HepG2 (cell line): ENCODE results near the gene MST1R. TPM values are rescaled to one million over a fixed set of nuclear protein-coding genes. Genes with fewer than 3 reads are reported as not detected.

Experiments used
- CTCF ChIP-seq: sonication (generic); formaldehyde crosslinking; IDR thresholded peaks from 2 replicates; pipeline ENCODE4 v1.5.0; 2020; ENCODE audit warnings: mild to moderate bottlenecking, missing genetic modification reagents, moderate library complexity
- FOXA3 ChIP-seq: IDR thresholded peaks from 2 replicates; pipeline ENCODE4 v1.6.1; 2016; ENCODE audit warnings: missing genetic modification reagents, missing compliant biosample characterization
- FOXK2 ChIP-seq: fragments of 450-650 bp; IDR thresholded peaks from 2 replicates; pipeline ENCODE4 v1.6.1; 2016
- HMGXB4 ChIP-seq, 2 experiments: sonication (generic) in 1 of 2; formaldehyde crosslinking in 1 of 2; IDR thresholded peaks; 2 replicates each; pipeline versions ENCODE4 v1.4.0 to v1.6.1; 2018 to 2020; ENCODE audit warnings: missing genetic modification reagents in 2 of 2, borderline replicate concordance in 1 of 2, low read depth in 1 of 2, mild to moderate bottlenecking in 1 of 2, missing biosample characterization in 1 of 2
- HOXA3 ChIP-seq: sonication (generic); formaldehyde crosslinking; IDR thresholded peaks from 2 replicates; pipeline ENCODE4 v1.5.0; 2020; ENCODE audit warnings: missing genetic modification reagents
- LBX2 ChIP-seq: sonication (generic); formaldehyde crosslinking; IDR thresholded peaks from 2 replicates; pipeline ENCODE4 v1.5.0; 2020; ENCODE audit warnings: missing genetic modification reagents, mild to moderate bottlenecking, borderline replicate concordance
- MLX ChIP-seq: IDR thresholded peaks from 2 replicates; pipeline ENCODE4 v1.6.1; 2016
- MXI1 ChIP-seq: IDR thresholded peaks from 3 replicates; pipeline ENCODE4 v1.6.1; 2012; ENCODE audit warnings: low read depth, low read length, inconsistent platforms, borderline replicate concordance
- RAD21 ChIP-seq: fragments of 450-650 bp; formaldehyde crosslinking; IDR thresholded peaks from 2 replicates; pipeline ENCODE4 v1.5.0; 2020; ENCODE audit warnings: mild to moderate bottlenecking
- RCOR2 ChIP-seq: IDR thresholded peaks from 2 replicates; pipeline ENCODE4 v1.6.1; 2016; ENCODE audit warnings: missing biosample characterization, missing genetic modification reagents
- SAP130 ChIP-seq: IDR thresholded peaks from 2 replicates; pipeline ENCODE4 v1.6.1; 2016; ENCODE audit warnings: low read depth
- SMC3 ChIP-seq: IDR thresholded peaks from 2 replicates; pipeline ENCODE4 v1.6.1; 2011; ENCODE audit warnings: low read length, improper control_type of control experiment
- STAG1 ChIP-seq: sonication (generic); formaldehyde crosslinking; IDR thresholded peaks from 2 replicates; pipeline ENCODE4 v1.4.0; 2020; ENCODE audit warnings: missing genetic modification reagents
- TRIM22 ChIP-seq: fragments of 450-650 bp; IDR thresholded peaks from 2 replicates; pipeline ENCODE4 v1.6.1; 2017
- USF2 ChIP-seq, 2 experiments: sonication (generic) in 1 of 2; formaldehyde crosslinking in 1 of 2; IDR thresholded peaks; 2 replicates each; pipeline versions ENCODE4 v1.5.1 to v1.6.1; 2011 to 2020; ENCODE audit warnings: borderline replicate concordance in 1 of 2, low read depth in 1 of 2, low read length in 1 of 2, mild to moderate bottlenecking in 1 of 2, missing genetic modification reagents in 1 of 2, moderate library complexity in 1 of 2
- XRCC5 ChIP-seq: fragments of 200-400 bp; formaldehyde crosslinking; optimal IDR thresholded peaks from 2 replicates; pipeline ENCODE3; 2017; ENCODE audit warnings: mild to moderate bottlenecking, low read length
- YY1 ChIP-seq: IDR thresholded peaks from 2 replicates; pipeline ENCODE4 v1.6.1; 2011; ENCODE audit warnings: low read length, low read depth, moderate library complexity, mild to moderate bottlenecking; ENCODE audit not compliant: insufficient read depth, insufficient replicate concordance
- ZBTB20 ChIP-seq: sonication (generic); formaldehyde crosslinking; IDR thresholded peaks from 2 replicates; pipeline ENCODE4 v1.8.1; 2023; ENCODE audit warnings: missing genetic modification reagents, low read depth, mild to moderate bottlenecking, borderline replicate concordance
- ZBTB21 ChIP-seq: sonication (generic); formaldehyde crosslinking; IDR thresholded peaks from 2 replicates; pipeline ENCODE4 v1.4.0; 2020; ENCODE audit warnings: missing genetic modification reagents
- ZNF567 ChIP-seq: sonication (generic); formaldehyde crosslinking; IDR thresholded peaks from 2 replicates; pipeline ENCODE4 v1.8.1; 2023; ENCODE audit warnings: mild to moderate bottlenecking, missing genetic modification reagents, borderline replicate concordance
- ZNF598 ChIP-seq: sonication (generic); formaldehyde crosslinking; IDR thresholded peaks from 2 replicates; pipeline ENCODE4 v1.5.1; 2020; ENCODE audit warnings: mild to moderate bottlenecking, missing genetic modification reagents, borderline replicate concordance
- ZNF790 ChIP-seq: sonication (generic); formaldehyde crosslinking; IDR thresholded peaks from 2 replicates; pipeline ENCODE4 v1.8.0; 2022; ENCODE audit warnings: missing genetic modification reagents, mild to moderate bottlenecking, borderline replicate concordance
- polyA plus RNA-seq, 8 experiments: library from polyadenylated mRNA; depleted of rRNA in 3 of 8; stranded (reverse) in 7 of 8; unstranded in 1 of 8; fragments of >200 nt; fragmentation: Illumina TruSeq in 4 of 8; extraction: Trizol in 4 of 8; gene quantifications; 2 replicates each; pipeline versions ENCODE4 v1.2.1 to v1.2.3, GENCODE V29; 2011 to 2016; ENCODE audit warnings: low read depth in 4 of 8, missing spikeins in 1 of 8, mixed read lengths in 1 of 8; ENCODE audit not compliant: insufficient read depth in 1 of 8
- total RNA-seq, 5 experiments: library from RNA; depleted of rRNA; stranded (reverse); fragments of >200 nt; fragmentation: Illumina TruSeq; extraction: Trizol; gene quantifications; 2 replicates each; pipeline ENCODE4 v1.2.3, GENCODE V29; 2016; ENCODE audit warnings: low read depth in 1 of 5

MST1R gene
- total and polyA plus RNA-seq, 2 of the 13 experiments (the other 11 are each of a cell fraction or from before 2014, with no cell fraction given) = 0.11 to 0.77 TPM

- TF ChIP-seq MLX (CRISPR knock-in tag) = no peak
- peak; percentile 53 for TF ChIP-seq SAP130
- peak; percentile 88 for TF ChIP-seq STAG1
- no peak for TF ChIP-seq RCOR2 (CRISPR knock-in tag)
- no peak for TF ChIP-seq TRIM22
- TF ChIP-seq XRCC5 = peak; percentile 19
- no peak for TF ChIP-seq FOXA3 (CRISPR knock-in tag)
- peak; percentile 29; the same call in 1 of the 3 replicates for TF ChIP-seq MXI1
- no peak for TF ChIP-seq FOXK2
- TF ChIP-seq RAD21 (CRISPR knock-in tag) = peak; percentile 78
- TF ChIP-seq ZNF598 (CRISPR knock-in tag) = 0 out of 2 replicates have a peak, but pooled peaks have one; percentile 25
- TF ChIP-seq HOXA3 = 0 out of 2 replicates have a peak, but pooled peaks have one; percentile 1
- peak; percentile 90 for TF ChIP-seq CTCF (CRISPR knock-in tag)
- TF ChIP-seq ZNF567 (CRISPR knock-in tag) = no peak
- TF ChIP-seq SMC3 = peak; percentile 97
- 0 out of 4 replicates have a peak, but pooled peaks of 1 of the 2 experiments have one; percentile 40 for TF ChIP-seq HMGXB4 (CRISPR knock-in tag; IDR thresholded peaks at IDR 0.05; ENCODE audit: borderline replicate concordance in 1 of 2, low read depth in 1 of 2)
- TF ChIP-seq ZBTB21 (CRISPR knock-in tag) = no peak
- no peak for TF ChIP-seq USF2 (IDR thresholded peaks at IDR 0.05; ENCODE audit: low read depth, low read length)
- TF ChIP-seq USF2 (CRISPR knock-in tag; IDR thresholded peaks at IDR 0.05; ENCODE audit: borderline replicate concordance) = no peak
- TF ChIP-seq ZBTB20 (CRISPR knock-in tag) = no peak
- TF ChIP-seq YY1 = peak; percentile 32
- TF ChIP-seq LBX2 (CRISPR knock-in tag) = no peak
- no peak for TF ChIP-seq ZNF790 (CRISPR knock-in tag)
These were observed 64.4 kb downstream of the MST1R start (continued) for GRCh38 chr3:49839193-49839809.
